NCI-H1417 (cell line): Measurements from ENCODE around the gene FOXR1.
"Not testable (repeated sequence)": the region's sequence is repeated elsewhere in the genome, so short reads cannot be mapped to it uniquely, and the experiment has no call there.

Experiments used
- DNase-seq, 3 experiments: peaks; one replicate each; lab custom pipeline; 2025; lab: John Stamatoyannopoulos, UW

Gene FOXR1

DNA sequence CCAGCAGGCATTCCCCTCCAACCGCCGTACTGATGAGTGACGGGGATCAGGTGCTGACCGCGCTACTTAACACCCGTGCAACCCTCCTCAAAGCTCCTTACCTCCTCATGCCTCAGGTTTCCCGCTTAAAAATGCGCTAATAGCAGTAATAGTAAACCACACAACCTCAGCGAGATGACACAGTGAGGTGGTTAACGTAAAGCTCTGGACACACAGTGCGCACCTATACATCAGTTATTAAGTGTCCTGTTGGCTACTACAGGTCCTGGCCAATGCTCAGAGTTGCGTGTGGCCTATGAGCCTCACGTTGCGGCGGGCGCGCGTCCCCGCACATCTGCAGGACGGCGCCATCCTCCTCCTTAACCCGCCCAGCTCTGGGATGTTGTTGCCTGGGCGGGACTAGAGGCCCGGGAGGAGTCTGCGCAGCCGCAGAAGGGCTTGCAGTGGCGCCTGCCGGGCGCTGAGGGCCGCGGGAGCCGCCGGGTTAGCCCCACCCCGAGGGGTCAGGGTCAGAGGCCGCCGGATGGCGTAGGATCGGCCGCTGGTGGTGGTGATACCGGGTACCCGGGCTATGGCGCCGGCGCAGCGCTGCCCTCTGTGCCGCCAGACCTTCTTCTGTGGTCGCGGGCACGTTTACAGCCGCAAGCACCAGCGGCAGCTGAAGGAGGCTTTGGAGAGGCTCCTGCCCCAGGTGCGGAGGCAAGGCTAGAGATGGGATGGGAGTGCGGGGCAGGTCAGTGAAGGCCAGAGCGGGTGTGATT, 26.2 kb downstream of the FOXR1 start, which contains the start of gene CENATAC:
Gene CENATAC (plus strand): TSS at position 512 of the 761 bp plus-strand sequence. CDS start 60 bp downstream, at position 572.
- DNase-seq = peak; percentile 93 to 98 (median 96)

DNA sequence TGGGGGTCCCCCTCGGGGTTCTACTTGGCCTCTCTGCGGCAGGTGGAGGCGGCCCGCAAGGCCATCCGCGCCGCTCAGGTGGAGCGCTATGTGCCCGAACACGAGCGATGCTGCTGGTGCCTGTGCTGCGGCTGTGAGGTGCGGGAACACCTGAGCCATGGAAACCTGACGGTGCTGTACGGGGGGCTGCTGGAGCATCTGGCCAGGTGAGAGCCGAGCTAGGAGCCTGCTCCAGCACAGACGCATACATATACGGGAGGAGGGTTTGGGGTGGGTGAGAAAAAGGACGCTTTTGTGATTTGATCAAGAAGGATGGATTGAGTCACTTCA, 26.8 kb downstream of the FOXR1 start:
- no peak for DNase-seq

DNA sequence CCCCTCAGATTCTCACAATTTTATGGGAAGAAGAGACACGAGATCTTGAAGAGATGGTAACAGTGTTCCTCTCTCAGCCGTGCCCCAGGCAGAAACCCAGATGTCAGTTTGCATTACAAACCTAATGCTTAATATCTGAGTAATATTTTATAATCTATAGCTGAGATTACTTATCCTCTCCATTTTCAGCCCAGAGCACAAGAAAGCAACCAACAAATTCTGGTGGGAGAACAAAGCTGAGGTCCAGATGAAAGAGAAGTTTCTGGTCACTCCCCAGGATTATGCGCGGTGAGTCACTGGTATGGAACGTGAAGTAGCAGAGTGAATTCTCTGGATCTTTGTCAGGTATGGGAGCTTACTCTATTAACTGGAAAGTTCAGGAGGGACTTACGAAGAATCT, 27.3 kb downstream of the FOXR1 start:
- DNase-seq = no peak

DNA sequence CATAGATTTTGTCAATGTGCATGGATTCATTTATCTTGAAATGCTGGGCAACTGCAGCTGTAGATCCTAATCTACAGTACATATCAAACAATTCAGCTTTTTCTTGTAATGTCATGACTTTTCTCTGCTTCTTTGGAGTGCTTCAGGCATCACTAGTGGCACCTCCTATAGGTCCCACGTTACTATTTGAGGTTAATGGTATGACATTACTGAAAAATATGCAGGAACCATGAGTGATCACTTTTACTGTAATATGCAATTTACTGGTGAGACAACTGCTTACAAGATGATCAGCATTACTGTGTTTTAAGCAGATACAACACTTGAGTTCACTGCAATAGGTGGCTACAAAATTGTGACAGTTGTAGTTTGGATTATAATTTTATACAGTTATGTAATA, 29.3 kb downstream of the FOXR1 start:
- DNase-seq = no peak

DNA sequence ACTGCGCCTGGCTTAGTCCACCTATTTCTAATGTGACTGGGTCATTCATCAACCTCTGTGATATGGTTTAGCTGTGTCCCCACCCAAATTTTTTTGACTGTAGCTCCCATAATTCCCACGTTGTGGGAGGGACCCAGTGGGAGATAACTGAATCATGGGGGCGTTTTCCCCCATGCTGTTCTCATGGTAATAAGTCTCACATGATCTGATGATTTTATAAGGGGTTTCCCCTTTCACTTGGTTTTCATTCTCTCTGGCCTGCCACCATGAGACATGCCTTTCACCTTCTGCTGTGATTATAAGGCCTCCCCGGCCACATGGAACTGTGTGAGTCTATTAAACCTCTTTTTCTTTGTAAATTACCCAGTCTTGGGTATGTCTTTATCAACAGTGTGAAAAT, 35.1 kb downstream of the FOXR1 start:
- no peak for DNase-seq

DNA sequence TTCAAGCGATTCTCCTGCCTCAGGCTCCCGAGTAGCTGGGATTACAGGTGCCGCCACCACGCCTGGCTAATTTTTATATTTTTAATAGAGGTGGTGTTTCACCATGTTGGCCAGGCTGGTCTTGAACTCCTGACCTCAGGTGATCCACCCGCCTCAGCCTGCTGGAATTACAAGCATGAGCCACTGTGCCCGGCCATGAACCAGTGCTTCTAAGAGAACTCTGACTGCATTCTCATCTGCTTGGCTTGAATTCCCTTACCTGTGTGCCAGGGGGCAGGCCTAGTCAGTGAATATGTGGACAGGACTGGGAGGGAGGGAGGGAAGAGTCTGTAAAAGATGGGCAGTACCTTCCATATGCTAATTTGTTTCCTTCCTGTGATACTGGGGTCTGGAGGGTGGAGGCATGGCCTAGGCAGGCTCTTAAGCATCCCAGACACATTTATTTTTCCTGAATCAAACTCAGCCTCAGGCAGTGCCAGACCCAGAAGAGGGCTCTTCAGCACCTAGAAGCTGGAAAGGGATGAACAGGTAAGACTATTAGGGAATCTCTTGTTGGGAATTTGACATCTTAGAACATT, 40.0 kb downstream of the FOXR1 start:
- no peak for DNase-seq

DNA sequence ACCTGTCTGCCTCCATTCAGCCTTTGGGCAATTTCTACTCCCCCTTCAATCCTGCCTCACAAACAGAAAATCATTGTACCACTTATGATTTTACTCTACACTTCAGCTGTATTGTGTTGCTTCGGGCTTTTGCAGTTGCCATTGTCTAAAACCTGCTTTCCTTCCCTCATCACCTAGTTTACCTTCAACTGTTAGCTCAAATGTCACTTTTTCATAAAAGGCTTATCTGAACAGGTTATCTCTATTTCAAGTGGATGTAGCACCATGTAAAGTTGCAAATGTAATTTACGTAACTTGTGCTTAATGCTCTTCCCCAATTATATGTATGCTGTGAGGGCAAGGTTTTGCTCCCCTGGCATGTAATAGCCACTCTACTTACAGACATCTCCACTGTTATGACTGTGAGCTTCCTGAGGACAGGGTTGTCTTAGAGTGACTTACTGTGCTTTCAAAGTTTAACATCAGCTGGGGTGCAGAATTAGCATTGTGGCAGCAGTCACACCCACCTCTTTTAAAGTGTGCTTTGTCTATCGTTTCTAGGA, 41.1 kb downstream of the FOXR1 start:
- DNase-seq = no peak

DNA sequence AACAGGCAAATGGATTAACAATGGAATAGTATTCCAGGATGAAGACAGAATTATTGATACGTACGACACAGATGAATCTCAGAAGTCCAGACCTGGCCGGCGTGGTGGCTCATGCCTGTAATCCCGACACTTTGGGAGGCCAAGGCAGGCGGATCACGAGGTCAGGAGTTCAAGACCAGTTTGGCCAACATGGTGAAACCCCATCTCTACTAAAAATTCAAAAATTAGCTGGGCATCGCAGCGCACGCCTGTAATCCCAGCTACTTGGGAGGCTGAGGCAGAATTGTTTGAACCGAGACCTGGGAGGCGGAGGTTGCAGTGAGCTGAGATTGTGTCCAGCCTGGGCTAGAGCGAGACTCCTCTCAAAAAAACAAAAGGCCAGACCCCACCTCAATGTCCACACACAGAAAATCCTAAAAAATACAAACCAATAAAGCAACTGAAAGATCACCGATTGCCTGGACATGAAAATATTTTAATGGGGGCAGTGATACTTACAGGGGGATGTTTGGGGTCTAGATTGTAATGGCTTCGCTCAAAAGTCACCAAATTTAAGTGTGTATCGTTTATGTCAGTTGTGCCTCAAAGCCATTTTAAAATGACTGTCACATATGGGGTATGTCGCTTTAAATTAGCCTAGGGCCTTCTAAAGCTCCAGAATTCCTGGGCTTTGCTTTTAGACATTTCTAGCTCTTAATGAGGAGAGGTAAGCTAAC, 42.8 kb downstream of the FOXR1 start:
- no peak for DNase-seq

DNA sequence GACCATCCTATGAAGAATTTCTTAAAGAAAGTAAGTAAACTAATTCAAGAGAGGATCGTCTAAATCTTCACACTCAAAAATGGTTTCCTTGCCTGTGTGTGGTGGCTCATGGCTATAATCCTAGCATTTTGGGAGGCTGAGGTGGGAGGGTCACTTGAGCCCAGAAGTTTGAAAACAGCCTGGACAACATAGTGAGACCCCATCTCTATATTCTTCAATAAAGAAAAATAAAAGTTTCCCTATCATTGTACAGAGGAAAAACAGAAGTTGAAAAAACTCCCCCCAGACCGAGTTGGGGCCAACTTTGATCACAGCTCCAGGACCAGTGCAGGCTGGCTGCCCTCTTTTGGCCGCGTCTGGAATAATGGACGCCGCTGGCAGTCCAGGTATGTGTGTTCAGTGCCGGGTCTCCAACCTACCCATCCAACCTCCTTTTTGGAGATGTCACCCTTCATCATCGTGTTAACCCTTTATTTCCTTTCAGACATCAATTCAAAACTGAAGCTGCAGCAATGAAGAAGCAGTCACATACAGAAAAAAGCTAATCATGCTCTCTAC, 43.6 kb downstream of the FOXR1 start:
- no peak for DNase-seq

DNA sequence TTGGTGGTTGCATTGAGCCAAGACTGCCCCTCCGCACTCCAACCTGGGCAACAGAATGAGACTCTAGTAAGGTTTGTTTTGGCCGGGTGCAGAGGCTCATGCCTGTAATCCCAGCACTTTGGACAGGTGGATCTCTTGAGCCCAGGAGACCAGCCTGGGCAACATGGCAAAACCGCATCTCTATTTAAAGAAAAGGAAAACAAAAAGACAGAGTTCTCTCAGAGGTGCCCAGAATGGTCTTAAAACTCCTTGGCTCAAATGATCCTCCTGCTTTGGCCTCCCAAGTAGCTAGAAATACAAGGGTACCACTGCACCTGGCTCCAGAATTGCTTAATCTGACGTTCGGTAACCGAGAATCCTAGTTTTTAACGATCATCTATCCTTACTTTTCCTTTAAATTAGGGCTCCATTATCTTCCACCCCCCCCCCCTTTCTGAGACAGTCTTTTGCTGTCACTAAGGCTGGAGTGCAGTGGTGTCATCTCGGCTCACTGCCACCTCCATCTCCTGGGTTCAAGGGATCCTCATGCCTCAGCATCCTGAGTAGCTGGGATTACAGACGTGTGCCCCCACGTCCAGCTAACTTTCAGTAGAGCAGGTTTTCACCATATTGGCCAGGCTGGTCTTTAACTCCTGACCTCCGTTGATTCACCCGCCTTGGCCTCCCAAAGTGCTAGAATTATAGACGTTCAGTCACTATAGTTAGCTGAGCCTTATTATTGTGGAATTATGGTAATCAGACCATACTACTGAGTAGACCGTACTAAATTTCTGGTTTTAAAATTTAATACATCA, 44.9 kb downstream of the FOXR1 start:
- DNase-seq = no peak

DNA sequence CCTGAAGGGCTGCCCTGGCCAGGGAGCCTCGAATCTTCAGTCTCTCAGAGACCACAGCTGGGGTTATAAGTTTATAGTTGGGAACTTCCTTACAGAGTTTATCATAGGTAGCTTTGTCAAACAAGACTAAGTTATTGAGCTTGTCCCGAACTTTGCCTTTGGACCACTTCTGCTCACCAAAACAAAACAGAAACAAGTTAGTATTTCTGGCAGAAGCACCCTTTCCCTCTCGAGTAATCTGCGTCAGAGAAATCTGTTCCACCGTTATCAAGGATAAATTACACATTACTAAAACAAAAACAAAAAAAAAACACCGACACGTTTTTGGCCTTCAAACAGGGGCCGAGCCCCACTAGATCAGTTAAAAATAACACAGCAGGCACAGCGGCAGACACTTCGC, 45.8 kb downstream of the FOXR1 start:
- DNase-seq = not testable (repeated sequence)

DNA sequence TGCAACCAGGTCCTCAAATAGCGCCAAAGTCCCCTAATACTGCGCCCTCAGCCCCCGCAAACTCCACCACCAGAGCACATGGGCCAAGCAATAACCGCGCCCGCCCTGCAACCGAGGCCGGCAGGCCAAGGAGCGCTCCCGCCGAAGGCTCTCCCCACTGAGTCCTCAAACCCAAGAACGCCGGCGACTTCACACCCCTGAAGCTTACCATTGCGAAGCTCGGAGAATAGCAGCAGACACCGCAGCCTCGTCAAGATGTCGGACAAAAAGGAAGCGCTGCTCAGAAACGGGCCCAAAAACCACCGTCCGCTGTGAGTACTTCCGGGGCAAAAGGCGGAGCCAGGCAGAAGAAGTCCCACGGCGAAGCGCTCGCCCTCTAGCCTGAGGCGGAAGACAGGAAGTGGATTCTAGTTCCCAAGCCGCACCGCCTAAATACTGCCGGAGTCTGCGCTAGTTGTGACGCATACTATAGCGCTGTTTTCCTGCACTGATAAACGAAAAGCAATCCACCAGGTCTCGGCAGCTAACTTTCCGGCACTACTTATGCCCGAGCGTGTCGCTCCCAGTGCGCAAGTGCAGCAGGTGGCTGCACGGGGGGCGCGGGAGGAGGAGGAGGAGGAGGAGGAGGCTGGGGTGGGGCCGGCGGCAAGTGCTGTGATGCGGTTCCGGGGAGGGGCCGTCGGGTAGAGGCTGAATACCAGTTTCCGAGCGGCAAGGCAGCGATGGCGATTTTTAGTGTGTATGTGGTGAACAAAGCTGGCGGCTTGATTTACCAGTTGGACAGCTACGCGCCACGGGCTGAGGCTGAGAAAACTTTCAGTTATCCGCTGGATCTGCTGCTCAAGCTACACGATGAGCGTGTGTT, 46.7 kb downstream of the FOXR1 start, which contains the start of the genes RPS25 and TRAPPC4:
Gene RPS25 (minus strand): TSS at position 270 of the 865 bp plus-strand sequence. CDS start 59 bp downstream, at position 211.
Gene TRAPPC4 (plus strand): TSS at position 693 of the 865 bp plus-strand sequence. CDS start 30 bp downstream, at position 723.
- peak; percentile 96 to 99 (median 98) for DNase-seq

DNA sequence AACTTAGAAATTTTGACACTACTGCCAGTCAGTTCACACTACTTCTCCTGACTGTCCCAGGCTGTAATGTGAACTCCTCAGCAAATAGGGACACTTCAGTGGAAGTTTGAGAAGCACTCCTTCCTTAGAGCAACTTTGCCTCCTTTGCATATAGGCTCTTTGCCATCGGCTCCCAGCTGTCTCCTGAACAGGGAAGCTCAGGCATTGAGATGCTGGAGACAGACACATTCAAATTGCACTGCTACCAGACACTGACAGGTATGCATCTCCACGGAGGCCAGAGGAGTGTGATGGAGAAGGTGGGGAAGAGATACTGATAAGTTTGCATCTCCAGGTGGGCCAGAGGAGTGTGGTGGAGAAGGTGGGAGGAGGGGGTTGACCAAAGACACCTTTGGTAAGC, 48.4 kb downstream of the FOXR1 start:
- no peak for DNase-seq

DNA sequence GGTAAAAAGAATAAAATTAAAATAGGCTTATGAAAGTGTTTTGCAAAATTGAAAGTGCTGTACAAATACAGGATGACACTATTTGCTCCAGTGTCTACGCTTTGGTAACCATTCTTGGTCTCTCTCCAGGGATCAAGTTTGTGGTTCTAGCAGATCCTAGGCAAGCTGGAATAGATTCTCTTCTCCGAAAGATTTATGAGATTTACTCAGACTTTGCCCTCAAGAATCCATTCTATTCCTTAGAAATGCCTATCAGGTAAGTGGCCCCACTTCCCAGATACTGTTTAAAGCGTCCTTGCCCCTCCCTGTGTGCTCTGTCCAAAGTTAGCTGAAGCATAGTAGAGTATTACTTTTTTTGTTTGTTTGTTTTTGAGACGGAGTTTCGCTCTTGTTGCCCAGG, 50.1 kb downstream of the FOXR1 start:
- no peak for DNase-seq

DNA sequence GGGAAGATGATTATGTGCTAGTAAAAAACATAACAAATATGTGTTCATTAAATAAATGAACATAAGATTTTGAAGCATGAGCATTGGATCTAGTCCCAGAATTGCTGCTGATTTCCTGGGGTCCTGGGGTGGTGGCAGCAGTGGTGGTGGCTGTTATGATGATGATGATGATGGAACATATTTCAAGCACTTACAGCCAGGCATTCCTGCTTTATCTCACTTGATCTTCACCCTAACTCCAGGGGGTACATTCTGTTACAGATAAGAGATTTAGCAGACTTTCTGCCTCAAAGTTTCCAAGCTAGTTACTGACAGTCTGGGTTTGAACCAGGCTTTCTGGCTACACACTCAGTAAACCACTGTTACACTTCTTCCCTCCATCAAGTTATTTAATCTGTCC, 52.2 kb downstream of the FOXR1 start:
- no peak for DNase-seq

DNA sequence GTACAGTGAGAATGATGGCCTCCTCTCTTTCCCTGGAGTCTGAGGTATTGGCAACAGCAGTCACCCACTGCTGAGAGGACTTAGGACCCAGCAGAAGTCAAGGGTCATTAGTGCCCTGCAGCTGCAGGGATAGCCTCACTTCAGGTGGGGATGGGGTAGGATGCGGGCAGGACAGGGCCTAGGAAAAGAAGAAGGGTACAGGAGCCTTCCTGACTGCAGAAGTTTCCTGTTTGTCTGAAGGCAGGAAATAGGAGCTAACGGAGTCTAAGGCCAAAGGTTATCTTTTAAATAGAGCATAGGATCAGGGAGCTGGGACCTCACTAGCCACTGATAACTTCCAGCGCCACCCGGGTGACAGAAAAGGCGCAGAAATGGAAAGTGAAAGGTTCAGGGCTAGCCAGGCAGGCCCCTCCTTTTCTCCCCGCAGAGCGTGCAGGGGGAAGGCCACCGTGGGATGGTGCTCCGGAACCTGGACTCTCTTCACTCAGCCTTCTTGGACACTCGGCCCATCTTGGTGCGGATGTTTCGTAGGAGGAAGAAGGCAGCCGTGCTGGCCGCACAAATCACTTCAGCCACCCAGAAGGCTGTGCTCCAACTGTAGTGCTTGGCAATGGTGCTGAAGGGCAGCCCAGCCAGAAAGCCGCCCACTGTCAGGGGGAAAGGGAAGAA, 53.0 kb downstream of the FOXR1 start:
- DNase-seq = no peak

DNA sequence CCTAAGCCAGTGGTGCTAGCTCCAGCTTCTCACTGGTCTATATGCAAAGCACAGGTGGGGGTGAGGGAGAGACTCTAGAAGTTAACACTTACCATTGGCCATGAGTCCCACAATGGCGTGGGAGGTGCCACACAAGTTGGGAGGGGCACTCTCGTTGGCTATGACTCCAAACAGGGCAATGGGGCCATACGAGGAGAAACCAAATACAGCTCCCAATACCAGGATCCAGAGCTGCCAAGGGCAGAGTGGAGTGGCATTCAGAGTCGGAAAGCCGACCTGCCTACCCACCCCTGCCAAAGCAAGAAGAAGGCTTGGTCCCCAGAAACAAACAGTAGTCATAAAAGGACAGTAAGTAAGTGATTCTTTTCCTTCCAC, 53.5 kb downstream of the FOXR1 start:
- DNase-seq = no peak

DNA sequence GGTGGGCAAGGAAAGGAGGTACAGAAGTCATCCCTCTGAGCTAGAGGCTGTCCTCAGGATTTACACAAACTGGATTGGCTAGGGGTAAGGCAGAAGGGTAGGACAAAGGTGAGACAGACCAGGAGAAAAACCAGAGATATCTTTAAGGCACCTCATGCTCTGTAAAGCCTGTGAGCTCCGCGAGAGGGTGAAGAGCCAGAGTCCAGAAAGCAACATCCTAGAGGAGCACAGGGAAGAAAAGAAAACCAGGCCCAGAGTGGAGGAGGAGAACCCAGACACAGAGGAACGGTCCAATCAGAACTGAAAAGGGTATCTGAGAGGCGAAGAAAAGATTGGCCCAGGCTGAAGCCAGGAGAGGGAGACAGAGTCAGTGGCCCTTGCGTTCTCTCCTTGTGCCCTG, 54.0 kb downstream of the FOXR1 start:
- no peak for DNase-seq

DNA sequence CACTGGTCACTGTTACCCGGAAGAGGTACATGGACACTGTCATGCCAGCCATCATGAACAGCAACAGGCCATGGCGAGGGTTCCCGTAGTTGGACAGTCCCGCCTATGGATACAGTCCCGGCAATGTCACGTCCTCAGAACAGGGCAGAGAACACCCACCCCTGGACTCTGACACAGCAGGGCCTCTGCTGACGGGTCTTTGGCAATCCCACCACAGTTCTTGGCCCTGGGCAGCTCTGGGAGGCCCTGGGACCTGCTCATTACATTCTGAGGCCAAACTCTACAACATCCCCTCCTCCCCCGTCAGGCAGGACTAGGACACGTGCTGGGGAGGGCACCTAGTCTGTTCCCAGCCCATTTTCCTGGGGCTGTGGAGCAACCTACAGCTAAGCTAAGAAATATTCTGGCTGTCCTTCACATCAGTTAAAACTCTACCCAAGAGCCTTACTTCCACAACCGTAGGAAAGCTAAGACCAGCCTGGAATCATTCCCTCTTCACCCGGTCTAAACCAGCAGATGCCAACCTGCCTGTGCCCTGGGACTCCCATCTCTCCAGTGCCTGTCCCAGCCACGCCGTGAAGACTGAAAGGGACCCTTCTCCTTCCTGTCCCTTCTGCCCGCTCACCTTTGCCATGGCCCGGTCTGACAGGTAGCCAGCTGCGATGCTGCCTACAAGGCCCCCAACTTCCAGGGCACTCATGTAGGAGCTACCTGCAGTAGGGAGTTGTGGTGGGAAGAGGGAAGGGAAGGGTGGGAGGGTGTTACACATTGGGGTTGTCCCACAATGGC, 54.6 kb downstream of the FOXR1 start:
- DNase-seq = no peak
